SJCRH30 (cell line): ENCODE results near the gene ZSCAN9. TPM values are rescaled to one million over a fixed set of nuclear protein-coding genes. Genes with fewer than 3 reads are reported as not detected.

Source experiments
- DNase-seq, 2 experiments: peaks; one replicate each; pipeline ENCODE4 v3.0.0-alpha.2; 2015 to 2020
- H3K27ac ChIP-seq: fragments of 250-450 bp; sonication (Bioruptor Pico); 2 replicates; pipeline ENCODE4 v1.5.1; 2020; ENCODE audit warnings: mild to moderate bottlenecking, moderate library complexity
- H3K27me3 ChIP-seq: fragments of 250-450 bp; sonication (Bioruptor Pico); 2 replicates; pipeline ENCODE4 v1.5.1; 2020; ENCODE audit warnings: mild to moderate bottlenecking, moderate library complexity
- H3K36me3 ChIP-seq: fragments of 250-450 bp; sonication (Bioruptor Pico); 2 replicates; pipeline ENCODE4 v1.5.1; 2020; ENCODE audit warnings: mild to moderate bottlenecking, moderate library complexity
- H3K4me1 ChIP-seq: fragments of 250-450 bp; sonication (Bioruptor Pico); 2 replicates; pipeline ENCODE4 v1.5.1; 2020; ENCODE audit warnings: mild to moderate bottlenecking, moderate library complexity
- H3K4me3 ChIP-seq: fragments of 250-450 bp; sonication (Bioruptor Pico); 2 replicates; pipeline ENCODE4 v1.5.1; 2020; ENCODE audit warnings: mild to moderate bottlenecking, moderate library complexity
- H3K9me3 ChIP-seq: fragments of 250-450 bp; sonication (Bioruptor Pico); replicated peaks from 2 replicates; pipeline ENCODE4 v1.5.1; 2020; ENCODE audit warnings: mild to moderate bottlenecking, moderate library complexity
- total RNA-seq: library from RNA; depleted of rRNA; stranded (reverse); fragments of >200 nt; shearing (Covaris generic); gene quantifications from 2 replicates; pipeline ENCODE4 v1.2.3, GENCODE V29; 2014; rRNA removed

Gene ZSCAN9
- total RNA-seq: 14.0 and 15.5 TPM in 2 replicates

DNA sequence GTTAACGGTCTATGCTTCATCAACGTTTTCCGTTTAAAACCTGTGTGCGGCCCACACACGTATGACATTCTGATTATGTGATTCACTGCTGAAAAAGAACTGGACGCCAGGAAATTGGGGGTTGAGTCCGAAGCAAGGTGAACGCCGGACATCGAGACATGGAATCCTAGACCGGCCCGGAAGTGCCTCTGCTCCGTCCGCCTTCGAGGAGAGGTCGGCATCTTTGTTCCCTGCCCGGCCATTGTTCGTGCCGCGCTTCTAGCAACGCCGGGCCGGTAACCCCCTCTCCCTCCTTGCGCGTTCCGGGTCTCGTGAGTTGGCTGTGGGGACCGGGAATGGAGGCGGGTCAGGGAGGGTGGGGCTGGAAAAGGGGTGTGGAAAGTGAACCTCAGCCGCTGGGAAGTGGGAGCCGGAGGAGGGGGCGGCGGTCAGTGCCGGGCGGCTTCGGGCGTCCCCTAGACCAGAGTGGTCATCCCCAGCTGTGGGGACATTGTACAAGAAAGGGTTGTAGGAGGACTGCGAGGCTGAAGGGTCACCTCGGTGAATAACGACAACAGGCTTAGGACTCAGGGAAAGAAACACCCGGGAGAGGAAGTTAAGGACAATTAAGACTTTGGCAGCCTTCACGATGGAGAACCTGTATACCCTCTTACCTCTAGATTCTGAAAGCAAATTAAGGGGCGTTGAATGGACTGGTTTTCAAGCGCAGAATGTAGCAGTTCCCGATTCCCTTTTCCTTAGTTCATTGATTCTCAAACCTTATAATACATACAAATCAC, at the start of gene ZSCAN9:
Gene ZSCAN9, plus strand, starts transcription at position 220 of the 779 bp plus-strand sequence. CDS start 1,810 bp downstream, outside the sequence.
- DNase-seq: peak; percentile 88 to 91
- peak within 1 kb of the TSS; percentile 59 for H3K27ac ChIP-seq
- peaks cover 18% of the 10 kb centered on the region for H3K36me3 ChIP-seq
- no peaks in the 10 kb centered on the region for H3K4me1 ChIP-seq
- H3K9me3 ChIP-seq: no peaks in the 10 kb centered on the region
- H3K4me3 ChIP-seq: peak within 1 kb of the TSS; percentile 74
- no peaks in the 10 kb centered on the region for H3K27me3 ChIP-seq

DNA sequence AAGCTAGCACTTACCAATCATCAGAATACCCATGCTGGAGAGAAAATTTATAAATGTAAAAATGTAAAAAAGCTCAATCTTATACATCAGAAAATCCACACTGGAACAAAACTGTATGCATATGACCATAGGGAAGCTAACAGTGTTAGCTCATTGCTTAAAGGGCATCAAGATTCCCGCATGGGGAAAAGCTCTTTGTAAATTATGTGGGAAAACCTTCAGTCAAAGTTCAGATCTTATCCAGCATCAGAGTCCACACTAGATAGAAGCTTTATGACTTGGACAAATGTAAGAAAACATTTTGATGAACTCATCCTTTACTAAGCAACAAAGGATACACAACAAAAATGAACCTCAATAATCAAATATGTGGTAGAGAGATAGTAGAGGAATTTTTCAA, 48.7 kb upstream of the ZSCAN9 start:
- Histone ChIP-seq H3K27ac (no peak overlapping the region), H3K4me1 (no peaks in the 10 kb centered on the region), H3K9me3 (no peaks in the 10 kb centered on the region), H3K4me3 (no peak overlapping the region), H3K36me3 (no peaks in the 10 kb centered on the region), H3K27me3 (no peaks in the 10 kb centered on the region)
- no peak for DNase-seq

DNA sequence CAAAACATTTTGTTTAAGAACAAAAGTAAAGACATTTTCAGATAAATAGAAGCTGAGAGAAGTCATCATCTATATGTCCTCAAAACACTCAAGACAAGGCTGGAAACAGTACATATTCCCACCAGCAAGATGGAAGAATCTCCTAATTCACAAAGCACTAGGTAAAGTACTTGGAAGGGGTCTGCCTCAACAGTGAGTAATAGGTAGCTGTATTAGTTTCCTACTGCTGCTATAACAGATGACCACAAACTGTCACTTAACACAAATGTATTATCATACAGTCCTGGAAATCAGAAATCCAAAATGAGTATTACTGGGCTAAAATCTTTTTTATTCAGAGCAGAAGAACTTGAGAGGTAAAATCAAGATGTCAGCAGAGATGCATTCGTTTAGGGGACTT, 42.8 kb upstream of the ZSCAN9 start:
- no peak overlapping the region for H3K27ac ChIP-seq
- no peak overlapping the region for H3K4me3 ChIP-seq
- no peaks in the 10 kb centered on the region for H3K36me3 ChIP-seq
- H3K4me1 ChIP-seq: no peaks in the 10 kb centered on the region
- no peak for DNase-seq
- no peaks in the 10 kb centered on the region for H3K27me3 ChIP-seq
- no peaks in the 10 kb centered on the region for H3K9me3 ChIP-seq

DNA sequence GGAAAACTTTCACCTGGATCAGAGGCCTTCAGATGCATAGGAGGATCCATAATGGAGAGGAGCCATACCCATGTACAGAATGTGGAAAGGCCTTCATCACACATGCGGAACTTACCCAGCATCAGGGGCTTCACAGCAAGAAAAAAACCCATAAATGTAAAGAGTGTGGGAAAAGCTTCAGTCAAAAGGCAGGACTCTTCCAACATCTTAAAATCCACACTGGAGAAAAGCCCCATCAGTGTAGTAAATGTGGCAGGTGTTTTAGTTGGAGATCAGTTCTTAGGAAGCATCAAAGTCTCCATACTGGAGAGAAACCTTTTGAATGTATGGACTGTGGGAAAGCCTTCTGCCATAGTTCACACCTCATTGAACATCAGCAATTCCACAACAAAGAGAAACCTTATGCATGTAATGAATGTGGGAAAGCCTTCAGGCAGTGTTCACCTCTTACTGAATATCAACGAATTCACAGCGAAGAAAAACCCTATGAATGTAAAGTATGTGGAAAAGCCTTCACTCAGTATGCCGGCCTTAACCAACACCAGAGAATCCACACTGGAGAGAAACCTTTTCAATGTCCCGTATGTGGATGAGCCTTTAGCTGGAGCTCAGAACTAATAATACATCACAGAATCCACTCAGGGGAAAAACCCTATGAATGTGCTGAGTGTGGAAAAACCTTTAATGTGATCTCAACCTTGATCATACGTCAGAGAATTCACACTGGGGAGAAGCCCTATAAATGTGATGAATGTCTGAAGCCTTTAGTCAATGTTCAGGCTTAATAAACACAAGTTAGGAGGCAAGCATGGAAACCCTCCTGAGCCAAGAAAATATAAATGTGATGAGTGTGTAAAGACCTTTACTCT, 36.7 kb upstream of the ZSCAN9 start:
- Histone ChIP-seq H3K4me1 (no peaks in the 10 kb centered on the region), H3K9me3 (peaks cover 6% of the 10 kb centered on the region; the same call in 1 of the 2 replicates), H3K4me3 (no peak overlapping the region), H3K36me3 (no peaks in the 10 kb centered on the region), H3K27me3 (no peaks in the 10 kb centered on the region), H3K27ac (no peak overlapping the region)
- DNase-seq: no peak

DNA sequence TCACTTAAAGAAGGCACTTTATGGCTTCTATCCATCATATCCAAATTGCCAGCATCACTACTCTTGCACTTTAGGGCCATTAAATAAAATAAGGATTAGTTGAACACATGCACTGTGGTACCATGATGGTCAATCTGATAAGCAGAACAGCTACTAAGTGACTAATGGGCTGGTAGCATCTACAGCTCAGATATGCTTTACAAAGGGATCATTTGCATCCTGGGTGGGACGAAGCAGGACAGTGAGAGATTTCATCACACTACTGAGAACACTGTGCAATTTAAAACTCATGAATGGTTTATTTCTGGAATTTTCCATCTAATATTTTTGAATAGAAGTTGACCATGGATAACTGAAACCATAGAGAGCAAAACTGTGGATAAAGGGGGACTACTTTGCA, 25.1 kb upstream of the ZSCAN9 start:
- Histone ChIP-seq H3K4me1 (no peaks in the 10 kb centered on the region), H3K27ac (no peak overlapping the region), H3K27me3 (no peaks in the 10 kb centered on the region), H3K4me3 (no peak overlapping the region), H3K9me3 (no peaks in the 10 kb centered on the region), H3K36me3 (no peaks in the 10 kb centered on the region)
- no peak for DNase-seq

DNA sequence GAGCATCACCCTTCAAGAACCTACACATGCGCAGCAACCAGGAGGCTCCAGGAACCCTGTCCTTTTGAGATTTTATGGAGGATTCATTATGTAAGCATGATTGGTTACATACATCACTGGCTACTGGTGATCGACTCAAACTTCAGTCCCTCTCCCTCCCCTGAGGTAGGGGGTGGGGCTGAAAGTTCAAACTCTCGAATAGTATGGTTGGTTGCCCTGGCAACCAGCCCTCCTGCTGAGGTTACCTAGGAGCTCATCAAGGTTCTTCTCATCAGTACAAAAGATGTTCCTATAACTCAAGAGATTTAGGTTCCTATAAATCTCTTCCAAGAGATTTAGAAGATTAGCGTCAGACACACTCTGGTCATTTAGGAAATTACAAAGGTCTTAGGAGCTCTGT, 21.9 kb upstream of the ZSCAN9 start:
- no peak for DNase-seq
- Histone ChIP-seq H3K36me3 (no peaks in the 10 kb centered on the region), H3K4me1 (no peaks in the 10 kb centered on the region), H3K27me3 (no peaks in the 10 kb centered on the region), H3K4me3 (no peak overlapping the region), H3K9me3 (no peaks in the 10 kb centered on the region), H3K27ac (no peak overlapping the region)

DNA sequence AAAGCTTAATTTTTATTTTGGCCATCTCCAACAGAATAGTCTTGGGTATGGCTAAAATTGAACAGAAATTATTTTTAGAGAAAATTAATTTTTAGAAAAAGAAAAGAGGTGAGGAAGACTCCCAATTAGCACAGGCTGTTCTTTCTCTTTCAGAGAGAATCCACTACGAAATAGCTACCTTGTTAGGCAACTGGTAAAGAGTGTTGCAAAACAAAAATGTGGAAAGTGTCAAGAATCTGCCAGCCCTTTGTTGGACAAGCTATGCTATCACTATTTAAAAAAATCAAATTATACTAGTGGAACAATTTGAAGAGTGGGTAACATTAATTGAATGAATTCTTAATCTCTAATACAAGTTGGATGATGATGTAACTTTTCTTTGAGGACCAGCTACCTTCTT, 19.2 kb upstream of the ZSCAN9 start:
- Histone ChIP-seq H3K9me3 (no peaks in the 10 kb centered on the region), H3K27ac (no peak overlapping the region), H3K4me3 (no peak overlapping the region), H3K36me3 (no peaks in the 10 kb centered on the region), H3K27me3 (no peaks in the 10 kb centered on the region), H3K4me1 (peaks cover 8% of the 10 kb centered on the region)
- DNase-seq: no peak

DNA sequence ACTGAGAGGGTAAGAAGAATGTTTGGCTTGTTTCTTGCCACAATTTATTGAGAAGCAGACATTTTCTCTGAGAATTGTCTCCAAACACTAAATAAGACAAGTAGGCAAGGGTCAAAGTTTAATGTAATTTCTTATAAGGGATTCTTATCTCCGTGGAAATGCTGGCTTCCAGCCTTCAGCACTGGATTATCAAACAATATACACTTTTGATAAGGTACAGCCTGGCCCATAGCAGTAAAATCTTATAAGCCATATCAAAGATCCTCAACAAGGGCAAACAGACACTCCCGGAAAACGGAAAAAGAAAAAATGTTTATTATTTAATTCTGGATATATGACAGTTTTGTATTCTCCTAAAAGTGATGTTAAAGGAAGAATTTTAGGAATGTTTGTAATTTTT, 18.5 kb upstream of the ZSCAN9 start:
- Histone ChIP-seq H3K9me3 (no peaks in the 10 kb centered on the region), H3K36me3 (no peaks in the 10 kb centered on the region), H3K27ac (no peak overlapping the region), H3K27me3 (no peaks in the 10 kb centered on the region), H3K4me3 (no peak overlapping the region), H3K4me1 (peaks cover 8% of the 10 kb centered on the region)
- no peak for DNase-seq

DNA sequence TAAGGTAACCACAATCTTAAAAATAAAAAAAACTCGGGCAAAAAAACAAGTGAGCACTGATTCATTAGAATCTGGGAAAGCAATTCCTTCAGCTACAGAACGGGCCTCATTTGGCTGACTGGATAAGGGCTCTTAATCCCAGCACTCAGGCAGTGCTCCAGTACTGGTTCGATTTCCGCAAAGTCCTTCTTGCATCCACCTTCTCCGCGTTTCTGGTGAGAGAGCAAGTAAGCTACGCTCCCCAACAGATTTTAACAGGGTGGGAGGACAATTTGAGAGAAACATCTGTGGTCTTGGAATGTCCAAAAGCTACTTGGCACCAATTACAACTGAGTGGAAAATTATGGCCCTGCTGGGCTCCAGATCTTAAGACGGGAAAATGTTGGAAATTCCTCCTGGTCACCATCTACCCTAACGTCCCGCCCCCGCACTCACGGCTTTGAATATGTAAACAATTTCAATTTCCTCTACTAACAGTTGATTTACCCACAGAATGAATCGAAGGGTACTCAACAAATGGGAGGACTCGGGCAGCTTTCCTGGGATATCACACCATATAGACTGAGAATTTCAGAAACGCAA, 18.1 kb upstream of the ZSCAN9 start:
- H3K4me1 ChIP-seq: peaks cover 8% of the 10 kb centered on the region
- H3K36me3 ChIP-seq: no peaks in the 10 kb centered on the region
- H3K27me3 ChIP-seq: no peaks in the 10 kb centered on the region
- no peaks in the 10 kb centered on the region for H3K9me3 ChIP-seq
- no peak overlapping the region for H3K4me3 ChIP-seq
- H3K27ac ChIP-seq: no peak overlapping the region
- no peak for DNase-seq

DNA sequence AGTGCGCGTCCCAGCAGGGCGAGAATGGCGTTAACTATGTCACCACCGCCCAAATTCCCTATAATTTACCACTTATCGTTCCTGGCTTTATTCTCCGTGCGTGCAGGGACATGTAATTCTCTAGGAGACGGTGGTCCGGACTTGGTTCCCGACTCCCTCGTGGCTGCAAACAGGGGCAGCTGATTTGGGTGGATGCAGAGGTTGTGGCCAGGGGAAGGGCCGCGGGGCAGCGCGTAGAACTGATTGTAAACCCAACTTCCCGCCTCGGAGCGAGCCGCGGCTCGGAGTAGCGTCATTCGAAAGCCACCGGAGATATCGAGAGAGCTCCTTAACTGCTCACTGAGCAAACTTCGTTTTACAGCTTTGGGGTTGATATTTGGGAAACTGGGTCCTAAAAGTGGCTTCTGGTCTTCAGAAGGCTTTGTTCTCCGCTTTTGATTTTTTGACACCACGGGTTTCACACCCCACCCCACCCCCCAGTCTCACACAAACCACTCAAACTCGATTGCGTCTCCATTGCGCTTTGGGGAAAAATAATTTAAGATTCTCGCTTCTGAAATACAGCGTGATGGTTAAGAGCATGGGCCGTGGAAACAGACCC, 17.5 kb upstream of the ZSCAN9 start:
- H3K4me3 ChIP-seq: no peak overlapping the region
- no peaks in the 10 kb centered on the region for H3K36me3 ChIP-seq
- H3K27ac ChIP-seq: no peak overlapping the region
- peaks cover 8% of the 10 kb centered on the region for H3K4me1 ChIP-seq
- DNase-seq: no peak
- no peaks in the 10 kb centered on the region for H3K27me3 ChIP-seq
- no peaks in the 10 kb centered on the region for H3K9me3 ChIP-seq

DNA sequence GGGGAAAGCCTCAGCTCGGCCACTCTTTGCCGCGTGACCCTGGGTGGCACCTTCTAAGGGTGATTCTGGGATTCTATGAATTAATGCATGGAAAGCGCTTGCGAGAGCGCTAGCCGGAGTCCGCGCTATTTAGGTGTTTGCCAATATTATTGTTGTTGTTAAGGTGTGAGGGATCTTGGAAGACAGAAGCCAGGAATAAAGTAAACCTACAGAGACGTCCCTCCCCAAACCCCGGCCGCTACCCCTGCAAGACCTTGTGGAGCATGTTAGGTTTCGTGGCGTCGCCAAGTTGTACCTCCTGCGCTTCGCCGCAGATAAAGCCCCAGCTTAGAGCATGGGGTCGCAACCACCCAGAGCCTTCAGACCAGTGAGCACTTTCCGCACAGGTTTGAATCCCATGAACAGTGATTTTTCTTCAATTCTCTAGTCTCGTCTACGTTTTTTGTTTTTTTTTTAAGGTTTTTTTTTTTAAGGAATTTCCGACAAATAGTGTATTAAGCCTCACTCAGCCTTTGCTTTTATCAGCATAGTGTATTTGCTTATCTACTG, 16.9 kb upstream of the ZSCAN9 start:
- no peak for DNase-seq

DNA sequence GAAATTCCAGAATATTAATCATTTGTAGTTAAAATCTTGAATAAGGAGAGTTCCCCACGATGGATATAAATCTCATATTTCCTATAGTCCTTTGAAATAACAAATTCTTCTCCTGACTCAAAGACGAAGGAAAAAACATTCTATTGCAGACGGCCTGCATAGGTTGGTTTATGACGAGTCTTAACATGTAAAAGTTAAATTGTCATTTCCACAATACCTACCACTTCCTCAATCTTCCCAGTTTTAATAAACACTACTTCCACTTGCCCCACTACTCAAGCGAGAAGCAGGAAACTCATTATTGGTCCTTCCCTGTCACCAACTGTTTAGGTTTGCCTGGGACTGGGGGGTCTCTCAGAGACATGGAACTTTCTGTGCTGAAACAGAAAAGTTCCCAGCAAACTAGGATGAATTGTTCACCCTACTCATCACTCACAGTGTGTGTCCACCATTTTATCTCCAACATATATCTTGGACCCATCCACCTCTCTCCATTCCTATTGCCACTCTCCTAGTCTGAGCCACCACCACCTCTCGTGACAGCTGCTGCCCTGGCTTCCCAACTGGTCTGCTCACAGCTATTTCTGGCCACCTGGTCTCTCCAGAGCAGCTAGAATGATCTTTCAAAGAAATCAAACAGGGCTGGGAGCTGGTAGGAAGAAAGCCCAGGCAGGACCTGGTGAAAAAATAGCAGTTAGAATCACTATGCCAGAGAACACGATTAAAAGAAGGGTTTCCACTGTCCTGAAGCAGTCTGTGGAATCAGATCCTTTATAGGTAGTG, 15.1 kb upstream of the ZSCAN9 start:
- Histone ChIP-seq H3K36me3 (no peaks in the 10 kb centered on the region), H3K9me3 (no peaks in the 10 kb centered on the region), H3K27me3 (no peaks in the 10 kb centered on the region), H3K4me3 (peak overlapping the region; percentile 10; the same call in 1 of the 2 replicates), H3K4me1 (peaks cover 8% of the 10 kb centered on the region), H3K27ac (no peak overlapping the region)
- peak; percentile 42 to 64 for DNase-seq

More for the DNA sequence above, 16.9 kb upstream of the ZSCAN9 start:
- Histone ChIP-seq H3K4me1 (peaks cover 8% of the 10 kb centered on the region), H3K36me3 (no peaks in the 10 kb centered on the region), H3K4me3 (no peak overlapping the region), H3K9me3 (no peaks in the 10 kb centered on the region), H3K27me3 (no peaks in the 10 kb centered on the region), H3K27ac (no peak overlapping the region)

DNA sequence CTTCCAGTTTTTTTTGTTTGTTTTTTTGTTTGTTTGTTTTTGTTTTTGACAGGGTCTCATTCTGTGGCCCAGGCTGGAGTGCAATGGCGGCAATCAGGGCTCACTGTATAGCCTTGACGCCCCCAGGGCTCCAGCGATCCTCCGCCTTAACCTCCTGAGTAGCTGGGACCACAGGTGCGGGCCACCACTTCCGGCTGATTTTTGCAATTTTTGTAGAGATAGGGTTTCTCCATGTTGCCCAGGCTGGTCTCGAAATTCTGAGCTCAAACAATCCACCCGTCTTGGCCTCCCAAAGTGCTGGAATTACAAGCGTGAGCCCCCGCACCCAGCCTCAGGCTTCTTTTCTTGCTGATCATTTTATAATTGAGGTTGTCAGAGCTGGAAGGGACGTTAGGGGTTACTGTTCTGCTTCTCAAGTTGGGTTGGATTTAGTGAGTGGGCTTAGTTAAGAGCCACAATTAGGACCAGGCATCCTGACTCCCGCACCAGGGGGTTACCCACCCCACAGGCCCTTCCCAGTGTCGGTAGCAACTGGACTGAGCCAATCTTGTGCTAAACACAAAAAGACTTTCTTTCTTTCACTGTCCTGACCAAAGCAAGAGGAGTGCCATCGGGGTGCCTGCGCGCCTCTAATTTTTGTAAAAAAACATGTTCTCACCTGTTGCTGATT, 13.1 kb upstream of the ZSCAN9 start:
- H3K27ac ChIP-seq: peak overlapping the region; percentile 91
- H3K4me1 ChIP-seq: peaks cover 8% of the 10 kb centered on the region
- H3K4me3 ChIP-seq: peak overlapping the region; percentile 55
- no peaks in the 10 kb centered on the region for H3K36me3 ChIP-seq
- no peaks in the 10 kb centered on the region for H3K27me3 ChIP-seq
- DNase-seq: peak; percentile 69 to 80
- H3K9me3 ChIP-seq: no peaks in the 10 kb centered on the region
